ENCODE measurements around the gene NECTIN1. TPM values are rescaled to one million over a fixed set of nuclear protein-coding genes. Genes with fewer than 3 reads are reported as not detected.

NECTIN1 gene
- polyA plus RNA-seq, 1 donor: 29.1 TPM

- DNase-seq: peak; percentile 89
These were observed 57.9 kb downstream of the NECTIN1 start for GRCh38 chr11:119671051-119671450.

DNA sequence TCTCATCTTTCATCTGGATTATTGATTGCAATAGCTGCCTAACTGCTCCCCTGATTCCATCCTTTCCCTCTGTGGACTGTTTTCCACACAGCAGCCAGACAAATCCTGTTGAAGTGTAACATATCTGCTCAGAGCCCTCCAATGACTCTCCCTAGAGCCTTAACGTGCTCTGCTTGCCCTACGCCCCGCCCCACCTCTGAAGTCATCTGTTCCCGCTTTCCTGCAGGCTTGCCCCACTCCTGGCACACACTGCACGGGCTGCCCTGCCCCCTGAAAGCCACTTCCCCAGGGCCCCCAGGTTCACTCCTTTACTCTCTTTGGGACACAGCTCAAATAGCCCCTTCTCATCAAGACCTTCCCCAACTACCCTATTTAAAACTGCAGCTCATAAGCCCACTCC is 59.5 kb downstream of the NECTIN1 start:
- no peak for DNase-seq

GRCh38 chr11:119668676-119669075 is 60.3 kb downstream of the NECTIN1 start:
- DNase-seq: no peak

- DNase-seq: peak; percentile 71
These were observed 62.4 kb downstream of the NECTIN1 start for GRCh38 chr11:119666463-119667131.

GRCh38 chr11:119666061-119666460 is 62.9 kb downstream of the NECTIN1 start:
- no peak for DNase-seq

DNA sequence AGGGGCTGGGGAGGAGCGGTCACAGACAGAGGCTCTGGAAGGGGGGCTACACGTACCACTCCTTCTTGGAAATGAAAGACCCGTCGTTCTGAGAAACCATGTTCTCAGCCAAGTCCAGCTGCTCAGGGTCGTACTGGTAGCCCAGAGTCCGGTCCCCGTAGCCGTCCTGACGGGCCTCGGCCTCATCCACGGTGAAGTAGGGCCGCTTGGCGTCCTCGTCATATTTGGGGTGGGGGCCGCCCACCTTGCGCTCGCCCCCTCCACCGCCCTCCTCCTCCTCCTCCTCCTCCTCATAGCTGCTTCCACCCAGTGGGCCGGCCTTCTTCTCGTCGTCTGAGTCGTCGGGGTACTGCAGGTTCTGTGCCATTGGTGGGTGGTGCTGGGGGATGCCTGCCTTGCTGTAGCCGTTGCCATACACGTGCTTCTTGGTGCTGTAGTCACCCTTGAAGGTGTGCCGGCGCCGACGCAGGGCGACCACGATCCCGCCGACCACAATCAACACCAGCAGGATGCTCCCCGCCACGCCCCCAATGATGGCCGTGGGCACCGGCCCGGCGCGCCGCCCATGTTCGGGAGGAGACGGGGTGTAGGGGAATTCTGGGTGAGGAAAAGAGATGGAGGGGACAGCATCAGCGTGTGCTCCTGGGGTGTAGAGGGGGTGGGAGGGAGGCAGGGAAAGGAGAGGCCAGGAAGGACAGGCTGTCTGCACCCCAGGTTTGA is 64.1 kb downstream of the NECTIN1 start:
- no peak for DNase-seq

GRCh38 chr11:119664063-119664572 is 64.9 kb downstream of the NECTIN1 start:
- DNase-seq: no peak

- DNase-seq: no peak
These were observed 65.7 kb downstream of the NECTIN1 start for GRCh38 chr11:119663279-119663678.

- DNase-seq: no peak
These were observed 67.8 kb downstream of the NECTIN1 start for GRCh38 chr11:119661226-119661625.

GRCh38 chr11:119659971-119660723 is 68.9 kb downstream of the NECTIN1 start:
- DNase-seq: no peak

- DNase-seq: no peak
These were observed 75.9 kb downstream of the NECTIN1 start for GRCh38 chr11:119652907-119653659.

DNA sequence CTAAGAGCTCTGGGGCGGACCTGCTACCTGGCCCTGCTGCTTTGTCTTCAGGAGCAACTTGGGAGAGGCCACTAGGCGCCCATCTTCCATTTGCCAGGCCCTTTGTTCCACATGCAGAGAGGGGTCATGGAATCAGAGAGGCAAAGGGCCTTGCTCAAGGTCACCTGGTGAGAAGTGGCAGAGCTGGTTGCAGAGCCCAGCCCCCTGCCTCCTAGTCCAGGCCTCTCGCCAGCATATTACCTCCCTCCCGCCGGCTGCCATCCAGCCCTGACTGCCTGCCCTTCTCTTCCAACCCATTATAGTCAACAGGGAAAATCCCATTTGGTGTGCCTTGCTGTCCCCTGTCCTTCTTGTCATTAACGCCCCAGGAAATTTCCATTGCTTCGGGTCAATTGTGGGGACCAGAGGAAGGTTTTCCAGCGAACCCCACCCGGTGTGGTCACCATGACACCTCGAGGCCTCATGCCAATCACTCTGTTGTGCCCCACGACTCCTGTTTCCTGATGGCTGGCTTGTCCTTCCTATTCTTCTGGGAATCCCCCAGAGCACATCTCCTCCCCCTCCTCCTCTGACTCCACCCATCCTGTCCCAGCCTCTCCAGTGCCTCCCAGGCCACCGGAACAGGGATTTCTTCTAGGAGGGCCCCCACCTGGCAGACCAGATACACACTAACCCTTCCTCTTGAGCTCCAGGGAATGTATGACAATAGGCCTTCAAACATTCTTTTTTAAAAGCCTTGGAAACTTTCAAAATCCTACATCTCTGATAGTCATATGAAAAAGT is 77.0 kb downstream of the NECTIN1 start:
- no peak for DNase-seq

DNA sequence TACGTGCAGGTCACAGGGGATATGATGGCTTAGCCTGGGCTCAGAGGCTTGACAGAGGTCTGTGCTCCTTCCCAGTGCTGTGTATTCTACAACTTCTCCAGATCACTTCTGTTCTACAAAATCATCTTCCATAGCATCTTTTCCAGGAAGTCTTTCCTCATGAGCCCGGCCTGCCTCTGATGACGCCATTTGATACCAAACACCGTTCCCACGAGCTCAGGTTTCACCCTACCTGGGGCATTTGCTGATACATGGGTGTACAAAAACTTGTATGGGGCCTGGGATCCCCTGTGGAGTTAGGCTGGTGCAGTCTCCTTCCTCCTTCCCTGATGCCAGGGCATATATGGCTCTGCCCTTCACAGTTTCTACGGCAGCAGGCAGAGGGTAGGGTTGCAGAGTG is 78.7 kb downstream of the NECTIN1 start:
- no peak for DNase-seq

DNA sequence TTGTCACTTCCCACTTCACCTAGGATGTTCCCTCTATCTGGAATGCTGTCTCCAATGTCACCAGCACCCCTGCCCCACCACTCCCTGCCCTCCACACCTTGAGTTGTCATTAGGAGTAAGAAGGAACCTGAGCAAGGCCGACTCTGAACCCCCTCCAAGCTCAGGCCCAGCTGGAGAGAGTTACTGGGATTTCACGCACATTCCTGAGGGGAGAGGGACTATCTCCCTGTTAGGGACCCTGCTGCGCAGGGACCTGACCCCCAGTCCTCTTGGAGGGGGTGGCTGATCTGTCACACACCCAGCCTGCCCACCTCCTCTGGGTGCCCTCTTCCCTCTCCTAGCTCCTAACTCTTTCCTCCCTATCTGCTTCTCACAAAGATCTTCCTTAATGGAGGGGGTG is 81.7 kb downstream of the NECTIN1 start:
- DNase-seq: no peak

DNA sequence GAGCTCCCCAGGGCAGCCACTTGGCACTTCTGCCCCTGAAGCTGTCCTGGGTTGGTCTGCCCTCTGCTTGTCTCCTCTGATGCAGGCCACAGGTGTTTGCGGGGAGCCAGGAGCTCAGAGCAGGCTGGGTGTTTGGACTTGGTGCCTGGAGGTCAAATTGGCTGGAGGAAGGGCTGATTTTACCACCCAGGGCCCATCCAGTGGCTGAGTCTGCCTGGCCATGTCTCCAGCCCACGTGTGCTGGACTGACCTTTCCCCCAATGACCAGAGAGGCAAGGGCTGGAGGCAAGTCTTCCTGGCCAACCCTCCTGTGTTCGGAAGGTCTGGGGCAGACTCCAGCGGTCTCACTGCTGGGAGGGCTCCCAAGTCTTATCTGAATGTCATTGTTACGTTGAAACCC is 84.0 kb downstream of the NECTIN1 start:
- no peak for DNase-seq

- no peak for DNase-seq
These were observed 84.5 kb downstream of the NECTIN1 start for GRCh38 chr11:119644502-119644901.

- no peak for DNase-seq
These were observed 85.1 kb downstream of the NECTIN1 start for GRCh38 chr11:119643876-119644225.

DNA sequence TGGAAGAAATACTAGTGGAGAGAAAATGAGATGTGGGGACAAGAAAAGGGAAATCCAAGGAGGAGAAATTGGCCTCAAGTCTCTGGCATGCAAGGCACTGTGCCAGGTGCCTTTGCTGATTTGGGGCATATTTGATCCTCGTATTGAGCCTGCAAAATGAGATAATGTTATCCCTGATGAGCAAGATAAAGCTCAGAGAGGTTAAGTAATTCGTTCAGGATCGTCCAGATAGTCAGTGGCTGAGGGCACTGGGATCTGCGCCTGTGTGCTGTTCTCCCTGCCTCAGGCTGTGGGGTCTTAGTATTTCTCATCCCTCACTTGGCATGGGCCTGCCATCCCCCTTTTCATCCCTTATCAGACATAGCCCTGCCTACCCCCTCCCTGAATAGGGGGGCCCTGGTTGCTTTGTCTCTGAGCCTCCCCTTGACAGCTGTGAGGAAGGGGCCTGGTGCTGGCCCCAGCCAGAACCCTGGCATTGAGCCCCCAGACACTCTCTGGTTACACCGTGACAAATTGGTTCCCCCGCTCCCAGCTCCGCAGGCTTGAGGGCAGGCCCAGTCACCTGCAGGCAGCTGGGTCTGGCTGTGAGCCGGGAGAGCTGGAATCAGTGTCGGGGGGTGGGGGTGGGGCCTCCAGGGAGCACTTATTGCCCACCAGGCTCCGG is 85.7 kb downstream of the NECTIN1 start:
- DNase-seq: no peak

- no peak for DNase-seq
These were observed 86.8 kb downstream of the NECTIN1 start for GRCh38 chr11:119641983-119642745.

GRCh38 chr11:119640541-119640940 is 88.5 kb downstream of the NECTIN1 start:
- DNase-seq: no peak

Data from hindlimb muscle (tissue), 1 donor.